Measurements from ENCODE around the gene FBXW11. TPM values are rescaled to one million over a fixed set of nuclear protein-coding genes. Genes with fewer than 3 reads are reported as not detected.
A peak's percentile ranks its signal among the peaks of the same experiment; 100 is the strongest.

Gene FBXW11
- total RNA-seq, 1 donor from 2014 or later, result 54.8 TPM

- H3K9me3 Mint-ChIP-seq (ENCODE audit: low read depth), result no peaks in the 10 kb centered on the region
- DNase-seq (ENCODE audit: low spot score), result no peak
- H3K27me3 Mint-ChIP-seq (ENCODE audit: low read depth), result no peaks in the 10 kb centered on the region
- TF ChIP-seq, protein P1, sequence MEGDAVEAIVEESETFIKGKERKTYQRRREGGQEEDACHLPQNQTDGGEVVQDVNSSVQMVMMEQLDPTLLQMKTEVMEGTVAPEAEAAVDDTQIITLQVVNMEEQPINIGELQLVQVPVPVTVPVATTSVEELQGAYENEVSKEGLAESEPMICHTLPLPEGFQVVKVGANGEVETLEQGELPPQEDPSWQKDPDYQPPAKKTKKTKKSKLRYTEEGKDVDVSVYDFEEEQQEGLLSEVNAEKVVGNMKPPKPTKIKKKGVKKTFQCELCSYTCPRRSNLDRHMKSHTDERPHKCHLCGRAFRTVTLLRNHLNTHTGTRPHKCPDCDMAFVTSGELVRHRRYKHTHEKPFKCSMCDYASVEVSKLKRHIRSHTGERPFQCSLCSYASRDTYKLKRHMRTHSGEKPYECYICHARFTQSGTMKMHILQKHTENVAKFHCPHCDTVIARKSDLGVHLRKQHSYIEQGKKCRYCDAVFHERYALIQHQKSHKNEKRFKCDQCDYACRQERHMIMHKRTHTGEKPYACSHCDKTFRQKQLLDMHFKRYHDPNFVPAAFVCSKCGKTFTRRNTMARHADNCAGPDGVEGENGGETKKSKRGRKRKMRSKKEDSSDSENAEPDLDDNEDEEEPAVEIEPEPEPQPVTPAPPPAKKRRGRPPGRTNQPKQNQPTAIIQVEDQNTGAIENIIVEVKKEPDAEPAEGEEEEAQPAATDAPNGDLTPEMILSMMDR (IDR thresholded peaks at IDR 0.05), result no peak
- no peak overlapping the region for H3K4me3 Mint-ChIP-seq (ENCODE audit: unreplicated experiment)
- peaks cover 1% of the 10 kb centered on the region for H3K36me3 Mint-ChIP-seq (ENCODE audit: low read depth)
- peaks cover 37% of the 10 kb centered on the region for H3K4me1 Mint-ChIP-seq (ENCODE audit: low read depth)
- H3K27ac Mint-ChIP-seq (ENCODE audit: unreplicated experiment), result peak overlapping the region; percentile 17
These were observed 13.6 kb downstream of the FBXW11 start for GRCh38 chr5:171992813-171993212.

DNA sequence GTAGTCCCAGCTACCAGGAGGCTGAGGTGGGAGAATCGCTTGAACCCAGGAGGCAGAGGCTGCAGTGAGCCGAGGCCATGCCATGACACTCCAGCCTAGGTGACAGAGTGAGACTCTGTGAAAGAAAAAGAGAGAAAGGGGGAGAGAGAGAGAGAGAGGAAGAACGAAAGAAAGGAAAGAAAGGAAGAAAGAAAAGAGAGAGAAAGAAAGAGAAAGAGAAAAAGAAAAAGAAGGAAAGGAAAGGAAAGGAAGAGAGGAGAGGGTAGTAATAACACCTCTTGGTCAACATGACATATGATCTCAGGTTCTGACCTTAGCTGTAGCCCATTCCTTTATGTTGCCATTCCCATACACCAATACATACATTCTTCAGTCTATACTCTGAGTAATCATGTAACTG, 14.1 kb downstream of the FBXW11 start:
- H3K4me1 Mint-ChIP-seq (ENCODE audit: low read depth), result peaks cover 32% of the 10 kb centered on the region
- TF ChIP-seq, protein P1 (IDR thresholded peaks at IDR 0.05), result no peak
- H3K4me3 Mint-ChIP-seq (ENCODE audit: unreplicated experiment), result no peak overlapping the region
- H3K27ac Mint-ChIP-seq (ENCODE audit: unreplicated experiment), result peak overlapping the region; percentile 17
- peaks cover 3% of the 10 kb centered on the region for H3K36me3 Mint-ChIP-seq (ENCODE audit: low read depth)
- H3K9me3 Mint-ChIP-seq (ENCODE audit: low read depth), result no peaks in the 10 kb centered on the region
- no peak for DNase-seq (ENCODE audit: low spot score)
- no peaks in the 10 kb centered on the region for H3K27me3 Mint-ChIP-seq (ENCODE audit: low read depth)

DNA sequence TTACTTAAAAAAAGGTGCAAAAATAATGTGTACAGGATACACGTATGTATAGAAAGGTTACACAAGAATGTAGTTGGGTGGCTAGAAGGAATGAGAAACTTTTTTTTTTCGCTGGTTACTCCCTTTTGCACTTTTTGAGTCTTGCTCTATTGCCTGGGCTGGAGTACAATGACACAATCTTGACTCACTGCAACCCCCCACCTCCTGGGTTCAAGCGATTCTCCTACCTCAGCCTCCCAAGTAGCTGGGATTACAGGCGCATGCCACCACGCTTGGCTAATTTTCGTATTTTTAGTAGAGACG, 15.8 kb downstream of the FBXW11 start:
- Mint-ChIP-seq H3K9me3 (ENCODE audit: low read depth) (no peaks in the 10 kb centered on the region), H3K27ac (ENCODE audit: unreplicated experiment) (no peak overlapping the region), H3K4me1 (ENCODE audit: low read depth) (peaks cover 20% of the 10 kb centered on the region), H3K4me3 (ENCODE audit: unreplicated experiment) (no peak overlapping the region), H3K27me3 (ENCODE audit: low read depth) (no peaks in the 10 kb centered on the region), H3K36me3 (ENCODE audit: low read depth) (peaks cover 3% of the 10 kb centered on the region)
- TF ChIP-seq, protein P1 (IDR thresholded peaks at IDR 0.05), result no peak
- no peak for DNase-seq (ENCODE audit: low spot score)

DNA sequence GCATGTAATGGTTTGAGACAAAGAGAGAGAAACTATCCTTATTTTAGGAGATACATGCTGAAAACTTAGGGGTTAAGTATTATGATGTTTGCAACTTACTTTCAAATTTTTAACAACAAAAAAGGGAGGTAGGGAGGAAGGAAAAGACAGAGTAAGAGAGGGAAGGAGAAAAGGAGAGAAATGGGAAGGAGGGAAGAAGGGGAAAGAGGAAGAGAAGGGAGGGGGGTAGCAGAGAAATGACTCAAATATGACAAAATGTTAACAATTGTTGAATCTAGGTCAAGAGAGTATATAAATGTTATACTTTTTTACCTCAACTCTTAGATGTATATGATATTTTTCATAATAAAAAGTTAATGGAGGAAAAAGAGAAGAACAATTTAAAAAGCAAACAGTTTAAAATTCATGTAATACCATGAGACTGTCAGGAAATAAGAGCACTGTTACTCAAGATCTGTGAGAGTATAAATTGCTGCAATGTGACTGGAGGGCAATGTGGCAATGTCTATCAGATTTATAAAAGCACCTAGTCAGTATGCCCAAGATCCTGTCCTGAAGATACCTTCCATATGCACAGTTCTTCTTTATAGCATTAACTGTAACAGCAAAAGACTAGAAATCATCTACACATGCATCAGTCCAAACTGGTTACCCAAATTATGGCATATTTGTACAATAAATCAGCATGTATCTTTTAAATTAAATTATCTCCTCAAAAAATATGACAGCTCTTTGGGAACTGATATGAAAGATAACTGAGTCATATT, 16.3 kb downstream of the FBXW11 start:
- TF ChIP-seq, protein P1 (IDR thresholded peaks at IDR 0.05), result no peak
- H3K36me3 Mint-ChIP-seq (ENCODE audit: low read depth), result peaks cover 3% of the 10 kb centered on the region
- no peak for DNase-seq (ENCODE audit: low spot score)
- peak overlapping the region; percentile 19 for H3K27ac Mint-ChIP-seq (ENCODE audit: unreplicated experiment)
- no peaks in the 10 kb centered on the region for H3K27me3 Mint-ChIP-seq (ENCODE audit: low read depth)
- peaks cover 21% of the 10 kb centered on the region for H3K4me1 Mint-ChIP-seq (ENCODE audit: low read depth)
- no peak overlapping the region for H3K4me3 Mint-ChIP-seq (ENCODE audit: unreplicated experiment)
- no peaks in the 10 kb centered on the region for H3K9me3 Mint-ChIP-seq (ENCODE audit: low read depth)

DNA sequence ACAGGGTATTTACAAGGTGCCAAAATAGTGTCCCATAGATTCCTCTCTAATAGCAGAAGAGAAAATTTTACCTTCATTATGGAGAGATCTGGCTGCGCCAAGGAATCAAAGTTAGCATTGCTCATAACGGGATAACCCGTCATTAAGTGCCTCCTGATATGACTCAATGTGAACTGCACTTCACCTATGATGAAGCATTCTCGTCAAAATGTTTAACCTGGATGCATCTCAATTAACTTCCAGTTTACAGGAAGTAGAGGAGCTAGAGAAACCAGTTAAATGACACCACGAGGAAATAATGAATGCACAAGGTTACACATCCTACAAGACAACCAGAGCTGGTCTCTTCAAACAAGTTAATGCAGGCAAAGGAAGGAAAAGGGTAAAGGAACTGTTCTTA, 17.2 kb downstream of the FBXW11 start:
- no peaks in the 10 kb centered on the region for H3K27me3 Mint-ChIP-seq (ENCODE audit: low read depth)
- H3K36me3 Mint-ChIP-seq (ENCODE audit: low read depth), result peaks cover 3% of the 10 kb centered on the region
- H3K27ac Mint-ChIP-seq (ENCODE audit: unreplicated experiment), result no peak overlapping the region
- H3K4me1 Mint-ChIP-seq (ENCODE audit: low read depth), result peaks cover 28% of the 10 kb centered on the region
- no peaks in the 10 kb centered on the region for H3K9me3 Mint-ChIP-seq (ENCODE audit: low read depth)
- no peak overlapping the region for H3K4me3 Mint-ChIP-seq (ENCODE audit: unreplicated experiment)
- TF ChIP-seq, protein P1 (IDR thresholded peaks at IDR 0.05), result no peak
- no peak for DNase-seq (ENCODE audit: low spot score)
